MG63 (cell line): Measurements from ENCODE around the gene PFKP. TPM values are rescaled to one million over a fixed set of nuclear protein-coding genes. Genes with fewer than 3 reads are reported as not detected.
"Not testable (repeated sequence)": the region's sequence is repeated elsewhere in the genome, so short reads cannot be mapped to it uniquely, and the experiment has no call there.

Experiments
- DNase-seq: peaks from one replicate; pipeline ENCODE4 v3.0.0-alpha.2; 2020
- H3K27me3 ChIP-seq: fragments of 250-450 bp; sonication (Bioruptor Pico); 2 replicates; pipeline ENCODE4 v1.5.1; 2020; ENCODE audit warnings: mild to moderate bottlenecking, moderate library complexity
- H3K36me3 ChIP-seq: fragments of 250-450 bp; sonication (Bioruptor Pico); 2 replicates; pipeline ENCODE4 v1.5.1; 2020; ENCODE audit warnings: mild to moderate bottlenecking, moderate library complexity
- H3K4me3 ChIP-seq: fragments of 250-450 bp; sonication (Bioruptor Pico); 2 replicates; pipeline ENCODE4 v1.5.1; 2020; ENCODE audit warnings: mild to moderate bottlenecking, moderate library complexity
- H3K9me3 ChIP-seq: fragments of 250-450 bp; sonication (Bioruptor Pico); 2 replicates; pipeline ENCODE4 v1.5.1; 2020; ENCODE audit warnings: mild to moderate bottlenecking, moderate library complexity
- total RNA-seq: library from RNA; depleted of rRNA; stranded (reverse); fragments of >200 nt; shearing (Covaris generic); gene quantifications from 2 replicates; pipeline ENCODE4 v1.2.3, GENCODE V29; 2014; ENCODE audit warnings: low replicate concordance

The PFKP gene
- total RNA-seq, 1 experiment from 2014 or later: 183 TPM

GRCh38 chr10:3102720-3103427 lies 35.5 kb downstream of the PFKP start:
- no peaks in the 10 kb centered on the region for H3K27me3 ChIP-seq
- H3K9me3 ChIP-seq: no peaks in the 10 kb centered on the region
- H3K36me3 ChIP-seq: peaks cover 60% of the 10 kb centered on the region
- H3K4me3 ChIP-seq: no peak overlapping the region
- peak; percentile 72 for DNase-seq

GRCh38 chr10:3103646-3104045 lies 36.3 kb downstream of the PFKP start:
- H3K4me3 ChIP-seq: no peak overlapping the region
- no peak for DNase-seq
- H3K36me3 ChIP-seq: peaks cover 68% of the 10 kb centered on the region

GRCh38 chr10:3104251-3104918 lies 37.0 kb downstream of the PFKP start:
- no peaks in the 10 kb centered on the region for H3K27me3 ChIP-seq
- H3K36me3 ChIP-seq: peaks cover 75% of the 10 kb centered on the region
- H3K4me3 ChIP-seq: no peak overlapping the region
- H3K9me3 ChIP-seq: no peaks in the 10 kb centered on the region
- no peak for DNase-seq

More at GRCh38 chr10:3103646-3104045, 36.3 kb downstream of the PFKP start:
- H3K9me3 ChIP-seq: no peaks in the 10 kb centered on the region
- H3K27me3 ChIP-seq: no peaks in the 10 kb centered on the region

DNA sequence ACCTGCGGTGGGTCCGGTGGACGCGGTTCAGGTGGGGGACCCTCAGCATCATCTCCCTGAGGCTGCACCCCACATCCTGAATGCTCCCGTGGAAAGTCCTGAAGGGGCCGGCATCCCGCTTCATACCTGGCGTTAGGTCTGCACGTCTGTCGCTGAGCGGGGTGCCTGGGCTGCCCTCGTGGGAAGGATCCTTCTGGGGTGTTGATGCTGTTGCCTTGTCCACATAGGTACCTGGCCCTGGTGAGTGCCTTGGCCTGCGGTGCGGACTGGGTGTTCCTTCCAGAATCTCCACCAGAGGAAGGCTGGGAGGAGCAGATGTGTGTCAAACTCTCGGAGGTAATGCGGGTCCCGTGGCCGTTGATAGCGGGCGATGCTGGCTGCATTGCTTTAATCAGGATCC lies 37.8 kb downstream of the PFKP start:
- H3K36me3 ChIP-seq: peaks cover 74% of the 10 kb centered on the region

DNA sequence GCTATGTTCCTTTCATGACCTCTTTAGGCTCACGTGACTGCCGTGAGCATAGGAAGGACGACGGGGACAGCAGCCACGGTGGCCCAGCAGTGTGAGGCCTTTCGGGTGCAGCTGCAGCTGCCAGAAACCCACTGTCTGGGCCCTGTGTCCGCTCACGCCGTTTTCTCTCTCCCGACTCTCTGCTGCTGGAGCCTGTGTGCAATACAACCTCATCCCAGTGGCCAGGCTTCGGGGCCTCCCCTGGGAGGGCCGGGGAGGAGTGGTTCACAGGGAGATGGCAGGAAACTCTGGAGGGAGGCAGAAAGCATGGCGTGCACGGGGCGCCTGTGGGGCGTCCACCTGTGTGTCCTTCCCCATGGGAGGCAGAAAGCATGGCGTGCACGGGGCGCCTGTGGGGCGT lies 38.6 kb downstream of the PFKP start:
- H3K9me3 ChIP-seq: no peaks in the 10 kb centered on the region
- no peak overlapping the region for H3K4me3 ChIP-seq
- DNase-seq: no peak
- H3K36me3 ChIP-seq: peaks cover 76% of the 10 kb centered on the region
- no peaks in the 10 kb centered on the region for H3K27me3 ChIP-seq

More for the DNA sequence above, 37.8 kb downstream of the PFKP start:
- Histone ChIP-seq H3K27me3 (no peaks in the 10 kb centered on the region), H3K9me3 (no peaks in the 10 kb centered on the region), H3K4me3 (no peak overlapping the region)
- no peak for DNase-seq

GRCh38 chr10:3106328-3106727 lies 39.0 kb downstream of the PFKP start:
- not testable (repeated sequence) for H3K9me3 ChIP-seq, DNase-seq
- H3K36me3 ChIP-seq: peaks cover 76% of the 10 kb centered on the region

DNA sequence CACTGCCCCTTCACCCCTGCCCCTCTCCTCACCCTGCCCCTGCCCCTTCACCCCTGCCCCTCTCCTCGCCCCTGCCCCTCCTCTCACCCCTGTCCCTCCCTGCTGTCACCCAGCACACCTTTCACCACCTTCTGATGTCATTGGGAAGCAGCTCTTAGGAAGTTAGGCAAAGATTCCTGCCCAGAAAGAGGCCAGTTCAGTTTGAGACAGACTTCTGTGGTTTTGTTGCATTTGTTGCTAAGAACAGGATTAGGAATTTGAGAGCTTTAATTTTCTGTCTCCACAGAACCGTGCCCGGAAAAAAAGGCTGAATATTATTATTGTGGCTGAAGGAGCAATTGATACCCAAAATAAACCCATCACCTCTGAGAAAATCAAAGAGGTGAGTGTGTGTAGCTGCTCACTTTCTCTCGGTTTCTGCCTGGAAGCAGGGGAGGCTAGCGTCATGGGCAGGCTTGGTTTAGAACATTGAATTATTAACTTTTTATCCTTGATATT lies 39.6 kb downstream of the PFKP start:
- no peaks in the 10 kb centered on the region for H3K9me3 ChIP-seq
- H3K36me3 ChIP-seq: peaks cover 77% of the 10 kb centered on the region
- H3K27me3 ChIP-seq: no peaks in the 10 kb centered on the region
- H3K4me3 ChIP-seq: no peak overlapping the region
- DNase-seq: no peak

More at GRCh38 chr10:3106328-3106727, 39.0 kb downstream of the PFKP start:
- not testable (repeated sequence) for H3K27me3 ChIP-seq, H3K4me3 ChIP-seq

DNA sequence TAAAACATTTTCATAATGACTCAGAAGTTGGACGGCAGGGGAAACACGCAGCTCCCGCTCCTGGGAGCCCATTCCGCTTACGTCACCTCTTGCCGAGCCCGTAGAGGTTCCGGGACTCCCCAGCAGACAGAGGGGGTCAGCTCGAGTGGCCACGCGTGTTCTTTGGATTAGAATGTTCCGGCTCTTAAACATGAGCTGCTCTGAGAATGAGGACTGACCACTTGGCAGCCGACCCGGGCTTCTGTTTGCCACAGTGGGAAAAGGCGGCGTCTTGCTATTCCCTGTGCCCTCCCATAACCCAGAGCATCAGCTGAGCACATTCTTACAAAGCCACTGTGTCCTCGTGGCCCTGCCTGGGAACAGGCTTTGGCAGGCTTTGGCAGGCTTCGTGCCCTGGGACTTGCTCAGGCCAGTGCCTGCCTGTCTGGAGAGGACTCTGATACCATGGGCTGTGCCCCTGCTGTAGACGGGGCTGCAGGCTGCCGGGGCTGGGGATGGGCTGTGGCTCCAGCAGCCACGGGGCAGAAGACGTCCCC lies 40.1 kb downstream of the PFKP start:
- Histone ChIP-seq H3K9me3 (no peaks in the 10 kb centered on the region), H3K27me3 (no peaks in the 10 kb centered on the region), H3K4me3 (peak overlapping the region; percentile 4; the same call in 1 of the 2 replicates), H3K36me3 (peaks cover 78% of the 10 kb centered on the region)
- peak; percentile 96 for DNase-seq

DNA sequence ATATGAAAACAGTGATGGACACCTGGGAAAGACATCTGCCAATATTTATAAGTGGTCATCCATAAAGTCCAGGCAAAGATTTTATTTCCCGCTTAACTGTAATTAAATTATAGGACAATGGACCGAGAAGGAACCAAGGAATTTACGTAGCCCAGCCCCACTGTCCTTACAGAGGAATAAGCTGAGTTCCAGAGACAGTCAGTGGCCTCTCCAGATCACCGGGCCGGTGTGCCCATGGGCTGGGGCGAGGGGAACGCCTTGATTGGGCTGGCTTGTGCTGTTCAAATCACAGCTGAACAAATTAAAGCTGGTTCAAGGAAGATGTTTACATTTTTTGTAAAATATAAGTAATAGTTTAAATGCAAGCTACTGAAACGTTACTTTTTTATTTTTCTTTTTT lies 40.7 kb downstream of the PFKP start:
- Histone ChIP-seq H3K27me3 (no peaks in the 10 kb centered on the region), H3K9me3 (no peaks in the 10 kb centered on the region), H3K4me3 (no peak overlapping the region), H3K36me3 (peaks cover 80% of the 10 kb centered on the region)
- DNase-seq: no peak

DNA sequence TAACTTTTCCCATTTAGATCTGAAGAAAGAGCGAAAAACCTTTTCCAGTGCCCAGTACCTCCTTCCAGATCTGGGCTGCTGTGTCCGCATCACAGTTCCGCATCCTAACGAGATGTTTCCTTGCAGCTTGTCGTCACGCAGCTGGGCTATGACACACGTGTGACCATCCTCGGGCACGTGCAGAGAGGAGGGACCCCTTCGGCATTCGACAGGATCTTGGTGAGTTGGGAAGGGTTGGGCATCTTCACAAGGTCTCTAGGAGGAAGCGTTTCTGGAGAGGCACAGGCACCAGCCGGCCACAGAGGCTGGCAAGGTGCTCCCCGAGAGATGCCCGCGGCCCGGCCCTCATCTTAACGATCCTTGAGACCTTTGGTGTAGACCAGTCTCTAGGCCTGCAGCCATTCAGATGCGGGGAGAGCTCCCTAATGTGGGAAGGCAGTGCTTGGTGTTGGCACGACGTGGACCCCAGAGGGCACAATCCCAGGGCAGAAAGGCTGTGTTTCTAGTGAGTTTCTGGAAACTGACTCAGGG lies 41.3 kb downstream of the PFKP start:
- no peak overlapping the region for H3K4me3 ChIP-seq
- peaks cover 76% of the 10 kb centered on the region for H3K36me3 ChIP-seq
- no peaks in the 10 kb centered on the region for H3K27me3 ChIP-seq

GRCh38 chr10:3109196-3109595 lies 41.8 kb downstream of the PFKP start:
- Histone ChIP-seq H3K9me3 (no peaks in the 10 kb centered on the region), H3K27me3 (no peaks in the 10 kb centered on the region), H3K36me3 (peaks cover 72% of the 10 kb centered on the region), H3K4me3 (no peak overlapping the region)
- DNase-seq: no peak

More for the DNA sequence above, 41.3 kb downstream of the PFKP start:
- DNase-seq: no peak
- no peaks in the 10 kb centered on the region for H3K9me3 ChIP-seq

DNA sequence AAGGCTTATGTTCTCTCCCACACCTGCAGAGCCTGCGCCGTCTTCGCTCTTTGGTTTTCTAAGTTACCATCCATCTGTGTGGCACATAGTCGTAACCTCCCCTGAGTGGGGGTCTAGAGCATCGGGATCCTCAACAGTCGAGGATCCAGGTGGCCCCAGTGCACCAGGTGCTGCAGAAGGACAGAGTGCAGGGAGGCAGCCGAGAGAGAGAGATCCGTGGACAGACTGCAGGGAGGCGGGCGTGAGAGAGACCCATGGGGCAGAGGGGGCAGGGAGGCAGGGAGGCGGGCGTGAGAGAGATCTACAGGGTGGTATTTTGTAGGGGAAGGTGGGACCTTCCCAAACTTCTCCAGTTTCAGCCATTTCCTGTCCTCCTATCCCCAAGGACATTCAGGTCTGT lies 42.3 kb downstream of the PFKP start:
- Histone ChIP-seq H3K27me3 (no peaks in the 10 kb centered on the region), H3K36me3 (peaks cover 72% of the 10 kb centered on the region), H3K9me3 (no peaks in the 10 kb centered on the region), H3K4me3 (no peak overlapping the region)
- DNase-seq: no peak

GRCh38 chr10:3110782-3111620 lies 43.7 kb downstream of the PFKP start:
- H3K36me3 ChIP-seq: peaks cover 61% of the 10 kb centered on the region
- DNase-seq: no peak
- no peaks in the 10 kb centered on the region for H3K27me3 ChIP-seq
- H3K4me3 ChIP-seq: no peak overlapping the region
- no peaks in the 10 kb centered on the region for H3K9me3 ChIP-seq

- Histone ChIP-seq H3K4me3 (no peak overlapping the region), H3K27me3 (no peaks in the 10 kb centered on the region), H3K9me3 (no peaks in the 10 kb centered on the region), H3K36me3 (peaks cover 67% of the 10 kb centered on the region)
- DNase-seq: no peak
Measured at GRCh38 chr10:3111621-3112163, 44.3 kb downstream of the PFKP start.

- peaks cover 70% of the 10 kb centered on the region for H3K36me3 ChIP-seq
- no peaks in the 10 kb centered on the region for H3K9me3 ChIP-seq
- H3K4me3 ChIP-seq: no peak overlapping the region
- no peak for DNase-seq
- no peaks in the 10 kb centered on the region for H3K27me3 ChIP-seq
Measured at GRCh38 chr10:3113343-3113720, 46.0 kb downstream of the PFKP start.

DNA sequence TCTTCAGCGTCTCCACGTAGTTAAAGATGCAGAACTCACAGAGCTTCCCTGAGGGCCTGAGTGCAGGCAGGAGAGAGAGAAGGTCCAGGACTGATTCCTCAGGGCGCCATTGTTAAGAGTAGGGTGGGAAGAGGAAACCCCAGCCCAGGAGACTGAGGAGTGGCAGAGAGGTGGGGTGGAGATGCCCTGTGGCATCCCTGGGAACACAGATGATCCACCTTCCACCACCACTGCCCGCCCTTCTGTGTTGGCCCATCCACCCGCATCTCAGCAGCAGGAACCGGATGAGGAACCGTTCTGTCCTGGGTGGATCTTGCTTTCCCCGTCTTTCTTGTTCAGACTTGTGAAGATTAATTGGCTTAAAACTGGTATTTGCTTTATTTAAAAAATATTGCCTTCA lies 48.3 kb downstream of the PFKP start:
- Histone ChIP-seq H3K36me3 (peaks cover 65% of the 10 kb centered on the region), H3K9me3 (no peaks in the 10 kb centered on the region), H3K27me3 (no peaks in the 10 kb centered on the region), H3K4me3 (no peak overlapping the region)
- DNase-seq: no peak
